Peyer's patch (tissue), 4 donors: ENCODE results near the gene DOCK9.

ENCODE experiments used
- CTCF ChIP-seq, 6 experiments: fragments of 450-650 bp in 4 of 6; fragments of 200-600 bp in 2 of 6; sonication (generic) in 1 of 6; IDR thresholded peaks; one replicate each; pipeline ENCODE4 v1.5.1; 2017 to 2019; ENCODE audit warnings: antibody characterized with exemption in 6 of 6, mild to moderate bottlenecking in 3 of 6, moderate library complexity in 1 of 6
- POLR2A ChIP-seq, 2 donors: fragments of 450-650 bp; IDR thresholded peaks; one replicate each; pipeline ENCODE4 v1.5.1; 2017; ENCODE audit warnings: antibody characterized with exemption in 2 of 2, mild to moderate bottlenecking in 2 of 2, moderate library complexity in 2 of 2

DNA sequence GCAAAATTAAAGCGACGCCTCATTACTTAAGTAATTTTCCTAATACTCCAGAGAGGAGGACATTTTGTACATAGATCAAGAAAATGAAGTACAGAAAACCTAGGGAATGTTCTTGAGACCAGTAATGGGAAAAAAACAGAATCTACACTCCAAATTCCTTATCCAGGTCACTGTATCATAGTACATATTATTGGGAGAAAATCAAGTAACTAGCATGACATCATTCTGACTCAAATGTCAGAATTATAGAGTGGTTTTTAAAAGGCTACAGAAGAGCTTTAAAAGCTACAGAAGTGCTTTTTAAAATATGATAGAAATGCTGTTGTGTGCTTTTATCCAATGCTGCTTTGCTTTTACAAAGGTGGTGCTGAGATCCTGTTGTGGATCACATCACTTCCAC lies 139.1 kb downstream of the DOCK9 start:
- TF ChIP-seq CTCF (IDR thresholded peaks at IDR 0.05) (no peak), POLR2A (IDR thresholded peaks at IDR 0.05) (no peak)
